Measurements from ENCODE around the gene INAFM1. TPM values are rescaled to one million over a fixed set of nuclear protein-coding genes. Genes with fewer than 3 reads are reported as not detected.

The INAFM1 gene
- total and polyA plus RNA-seq, 2 donors (not counting 3 experiments of a cell fraction or from before 2014, with no cell fraction given), result 2.8 to 8.3 TPM

DNA sequence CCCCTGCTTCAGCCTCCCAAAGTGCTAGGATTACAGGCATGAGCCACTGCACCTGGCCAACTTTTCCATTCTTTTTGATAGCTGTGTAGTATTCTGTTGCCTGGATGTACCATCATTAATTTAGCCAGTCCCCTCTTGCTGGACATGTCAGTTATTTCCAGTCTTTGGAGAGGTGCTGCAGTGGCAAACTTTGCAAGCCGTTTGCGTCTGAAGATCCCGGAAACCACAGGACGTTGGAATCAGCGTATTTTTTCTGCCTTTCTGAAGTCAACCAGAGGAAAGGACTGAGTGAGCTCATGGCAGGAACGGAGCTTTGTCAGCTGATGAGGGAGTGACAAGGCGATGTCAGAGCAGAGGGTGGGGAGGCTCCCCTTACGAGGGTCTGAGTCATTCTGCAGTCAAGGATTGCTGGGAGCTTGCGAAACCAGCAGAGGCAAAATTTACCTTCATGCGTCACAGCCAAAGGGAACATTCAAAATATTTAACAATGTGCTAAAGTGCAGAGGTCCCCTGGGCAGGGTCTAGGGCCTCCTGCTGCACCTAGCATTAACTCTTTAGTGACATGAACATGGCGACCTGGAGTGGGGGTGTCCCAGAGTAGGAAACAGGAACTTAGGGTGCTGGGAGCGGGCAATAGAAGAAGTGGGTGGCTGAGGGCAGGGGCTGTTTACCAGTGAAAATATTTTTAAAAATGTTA, 40.6 kb downstream of the INAFM1 start:
- ChIA-PET CTCF (interaction anchor here (0.9 to 1.5 kb wide), 5 partner anchors 9 to 76 kb away, joined by 3 to 6 read pairs (median 4); partner anchors contain the start of gene DHX34), POLR2A (interaction anchor here (1.3 kb wide), 1 partner anchor 33 kb away, joined by 3 read pairs; no protein-coding TSS in a partner anchor)
- dilution Hi-C loops (cut with MboI; ENCODE audit: extremely low pct_ligation_motif_present, low sequenced_read_pairs), result no loop called here
- no peak for FAIRE-seq
- Histone ChIP-seq H4K20me1 (replicated peaks; ENCODE audit: control insufficient read depth, extremely low read depth, insufficient read depth, low read length) (no peaks in the 10 kb centered on the region), H3K9me3 (replicated peaks; ENCODE audit: control insufficient read depth, insufficient read depth, low read length) (no peaks in the 10 kb centered on the region), H3K4me2 (ENCODE audit: insufficient read depth, low read length) (no peak overlapping the region), H3K36me3 (ENCODE audit: control insufficient read depth in 2 of 2, extremely low read depth in 1 of 2, insufficient read depth in 2 of 2, low read length in 2 of 2) (no peaks in the 10 kb centered on the region), H3K4me1 (ENCODE audit: control insufficient read depth, extremely low read depth, insufficient read depth, low read length) (no peaks in the 10 kb centered on the region), H3K4me3 (replicated peaks in 1 of 3; ENCODE audit: insufficient read depth in 1 of 3, low read depth in 1 of 3, low read length in 3 of 3) (no peak overlapping the region), H3K9me1 (replicated peaks; ENCODE audit: control insufficient read depth, extremely low read depth, insufficient read depth, low read length) (no peaks in the 10 kb centered on the region), H2AFZ (ENCODE audit: low read depth, low read length) (no peak overlapping the region), H3K9ac (replicated peaks; ENCODE audit: extremely low read depth, insufficient read depth, low read length) (no peak overlapping the region), H3K27ac (ENCODE audit: insufficient read depth, low read depth, low read length) (no peak overlapping the region), H3K27me3 (ENCODE audit: control insufficient read depth in 2 of 2, insufficient read depth in 2 of 2, low read length in 2 of 2) (peaks cover 0 to 4% of the 10 kb centered on the region in 2 experiments), H3K79me2 (ENCODE audit: control insufficient read depth, insufficient read depth, low read length) (no peaks in the 10 kb centered on the region)
- BruUV-seq (replicated peaks), result no TSS peak
- intact Hi-C loops (cut with micrococcal nuclease), result no loop called here
- TF ChIP-seq, protein P1, sequence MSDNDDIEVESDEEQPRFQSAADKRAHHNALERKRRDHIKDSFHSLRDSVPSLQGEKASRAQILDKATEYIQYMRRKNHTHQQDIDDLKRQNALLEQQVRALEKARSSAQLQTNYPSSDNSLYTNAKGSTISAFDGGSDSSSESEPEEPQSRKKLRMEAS (IDR thresholded peaks at IDR 0.05; ENCODE audit: insufficient read depth, insufficient read length), result no peak
- TF ChIP-seq FOS (IDR thresholded peaks at IDR 0.05; ENCODE audit: borderline replicate concordance, insufficient read depth, low read length) (peak; percentile 66), JUN (IDR thresholded peaks at IDR 0.05; ENCODE audit: borderline replicate concordance, insufficient read depth, insufficient read length, low read depth) (no peak), MYC (IDR thresholded peaks at IDR 0.05; ENCODE audit: low read depth, low read length) (no peak)
- peak; percentile 11 for DNase-seq (ENCODE audit: low read depth, low spot score)

DNA sequence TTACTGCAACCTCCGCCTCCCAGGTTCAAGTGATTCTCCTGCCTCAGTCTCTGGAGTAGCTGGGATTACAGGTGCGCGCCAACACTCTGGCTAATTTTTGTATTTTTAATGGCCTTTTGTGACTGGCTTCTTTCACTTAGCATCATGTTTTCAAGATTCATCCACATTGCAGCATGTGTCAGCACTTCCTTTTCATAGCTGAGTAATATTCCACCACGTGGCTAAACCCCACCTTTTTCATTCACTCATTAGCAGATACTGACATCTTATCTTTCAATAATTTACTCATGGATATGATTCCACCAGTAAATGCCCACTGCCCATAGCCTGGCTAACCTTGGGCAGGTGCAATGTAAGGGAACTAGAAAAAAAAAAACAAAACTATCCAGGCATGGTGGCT, 41.8 kb downstream of the INAFM1 start:
- POLR2A ChIA-PET, result interaction anchor here (1.3 kb wide), 1 partner anchor 32 kb away, joined by 3 read pairs; no protein-coding TSS in a partner anchor
- no TSS peak for BruUV-seq (replicated peaks)
- intact Hi-C loops (cut with micrococcal nuclease), result no loop called here
- DNase-seq (ENCODE audit: low read depth, low spot score), result no peak
- no peak overlapping the region for H3K9ac ChIP-seq (replicated peaks; ENCODE audit: extremely low read depth, insufficient read depth, low read length)
- H3K36me3 ChIP-seq (ENCODE audit: control insufficient read depth in 2 of 2, extremely low read depth in 1 of 2, insufficient read depth in 2 of 2, low read length in 2 of 2), result no peaks in the 10 kb centered on the region
- CTCF ChIA-PET, result interaction anchor here (1.0 to 2.0 kb wide), 4 partner anchors 11 to 32 kb away, joined by 3 to 5 read pairs (median 4); partner anchors contain the start of gene DHX34
- H3K4me3 ChIP-seq (replicated peaks in 1 of 3; ENCODE audit: insufficient read depth in 1 of 3, low read depth in 1 of 3, low read length in 3 of 3), result no peak overlapping the region
- dilution Hi-C loops (cut with MboI; ENCODE audit: extremely low pct_ligation_motif_present, low sequenced_read_pairs), result no loop called here
- H3K4me2 ChIP-seq (ENCODE audit: insufficient read depth, low read length), result no peak overlapping the region
- H3K4me1 ChIP-seq (ENCODE audit: control insufficient read depth, extremely low read depth, insufficient read depth, low read length), result no peaks in the 10 kb centered on the region
- TF ChIP-seq, protein P2, sequence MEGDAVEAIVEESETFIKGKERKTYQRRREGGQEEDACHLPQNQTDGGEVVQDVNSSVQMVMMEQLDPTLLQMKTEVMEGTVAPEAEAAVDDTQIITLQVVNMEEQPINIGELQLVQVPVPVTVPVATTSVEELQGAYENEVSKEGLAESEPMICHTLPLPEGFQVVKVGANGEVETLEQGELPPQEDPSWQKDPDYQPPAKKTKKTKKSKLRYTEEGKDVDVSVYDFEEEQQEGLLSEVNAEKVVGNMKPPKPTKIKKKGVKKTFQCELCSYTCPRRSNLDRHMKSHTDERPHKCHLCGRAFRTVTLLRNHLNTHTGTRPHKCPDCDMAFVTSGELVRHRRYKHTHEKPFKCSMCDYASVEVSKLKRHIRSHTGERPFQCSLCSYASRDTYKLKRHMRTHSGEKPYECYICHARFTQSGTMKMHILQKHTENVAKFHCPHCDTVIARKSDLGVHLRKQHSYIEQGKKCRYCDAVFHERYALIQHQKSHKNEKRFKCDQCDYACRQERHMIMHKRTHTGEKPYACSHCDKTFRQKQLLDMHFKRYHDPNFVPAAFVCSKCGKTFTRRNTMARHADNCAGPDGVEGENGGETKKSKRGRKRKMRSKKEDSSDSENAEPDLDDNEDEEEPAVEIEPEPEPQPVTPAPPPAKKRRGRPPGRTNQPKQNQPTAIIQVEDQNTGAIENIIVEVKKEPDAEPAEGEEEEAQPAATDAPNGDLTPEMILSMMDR (IDR thresholded peaks at IDR 0.05; ENCODE audit: extremely low read depth in 1 of 2, insufficient read depth in 1 of 2, low read depth in 1 of 2, low read length in 2 of 2), result no peak
- TF ChIP-seq GATA2 (IDR thresholded peaks at IDR 0.05; ENCODE audit: insufficient read depth, insufficient read length, low read depth, low read length), result no peak
- no peak for TF ChIP-seq EZH2 (IDR thresholded peaks at IDR 0.05; ENCODE audit: borderline replicate concordance, low read depth, low read length, severe bottlenecking)
- no peak for TF ChIP-seq FOS (IDR thresholded peaks at IDR 0.05; ENCODE audit: borderline replicate concordance, insufficient read depth, low read length)
- TF ChIP-seq POLR2A (IDR thresholded peaks at IDR 0.05; ENCODE audit: low read depth, low read length), result no peak
- TF ChIP-seq MYC (IDR thresholded peaks at IDR 0.05; ENCODE audit: low read depth, low read length), result no peak
- TF ChIP-seq POLR2AphosphoS5 (IDR thresholded peaks at IDR 0.05; ENCODE audit: insufficient read depth, low read depth, low read length), result no peak
- TF ChIP-seq, protein P1 (IDR thresholded peaks at IDR 0.05; ENCODE audit: insufficient read depth, insufficient read length), result no peak
- TF ChIP-seq JUN (IDR thresholded peaks at IDR 0.05; ENCODE audit: borderline replicate concordance, insufficient read depth, insufficient read length, low read depth), result no peak
- H4K20me1 ChIP-seq (replicated peaks; ENCODE audit: control insufficient read depth, extremely low read depth, insufficient read depth, low read length), result no peaks in the 10 kb centered on the region
- no peak overlapping the region for H3K27ac ChIP-seq (ENCODE audit: insufficient read depth, low read depth, low read length)
- no peaks in the 10 kb centered on the region for H3K79me2 ChIP-seq (ENCODE audit: control insufficient read depth, insufficient read depth, low read length)
- H3K9me3 ChIP-seq (replicated peaks; ENCODE audit: control insufficient read depth, insufficient read depth, low read length), result no peaks in the 10 kb centered on the region
- no peak overlapping the region for H2AFZ ChIP-seq (ENCODE audit: low read depth, low read length)
- FAIRE-seq, result no peak
- peaks cover 0 to 3% of the 10 kb centered on the region in 2 experiments for H3K27me3 ChIP-seq (ENCODE audit: control insufficient read depth in 2 of 2, insufficient read depth in 2 of 2, low read length in 2 of 2)
- no peaks in the 10 kb centered on the region for H3K9me1 ChIP-seq (replicated peaks; ENCODE audit: control insufficient read depth, extremely low read depth, insufficient read depth, low read length)

Measured in endothelial cell of umbilical vein (primary cell).